ENCODE results near the gene ZNF438. TPM values are rescaled to one million over a fixed set of nuclear protein-coding genes. Genes with fewer than 3 reads are reported as not detected.

ZNF438 gene
- total and polyA plus RNA-seq, 2 of the 4 experiments (the other 2 are of a cell fraction) = 1.8 to 2.9 TPM

- peaks cover 4% of the 10 kb centered on the region for H3K9me3 ChIP-seq (ENCODE audit: control insufficient read depth, insufficient read depth, low read length)
- H3K9me1 ChIP-seq (ENCODE audit: insufficient read depth, low read length) = no peaks in the 10 kb centered on the region
- dilution Hi-C loops (cut with HindIII; ENCODE audit: low sequenced_read_pairs, unreplicated experiment) = no loop called here
- no peak overlapping the region for H2AK9ac ChIP-seq (replicated peaks; ENCODE audit: low read depth, low read length, poor library complexity)
- no TSS peak for BruUV-seq (replicated peaks)
- H2AFZ ChIP-seq (replicated peaks; ENCODE audit: low read length, poor library complexity) = no peak overlapping the region
- H4K5ac ChIP-seq (ENCODE audit: low read depth, low read length) = no peak overlapping the region
- H2BK5ac ChIP-seq (ENCODE audit: low read depth, low read length, poor library complexity, severe bottlenecking) = no peak overlapping the region
- no peaks in the 10 kb centered on the region for H3K36me3 ChIP-seq (ENCODE audit: control insufficient read depth, insufficient read depth, low read length)
- in situ Hi-C loops (cut with MboI; ENCODE audit: low sequenced_read_pairs) = no loop called here
- H3K56ac ChIP-seq (ENCODE audit: extremely low read depth, insufficient read depth, low read length) = no peak overlapping the region
- POLR2A ChIA-PET (ENCODE audit: unreplicated experiment) = no interaction called here
- peaks cover 3 to 32% of the 10 kb centered on the region in 2 experiments; a peak in 3 of 4 replicates for H3K79me1 ChIP-seq (ENCODE audit: low read depth in 1 of 2, low read length in 2 of 2)
- H3K23ac ChIP-seq (ENCODE audit: low read depth, low read length) = no peak overlapping the region
- DNase-seq (no peak), ATAC-seq (ENCODE audit: low read depth) (no peak)
- H2BK15ac ChIP-seq (ENCODE audit: low read depth, low read length) = peak overlapping the region; percentile 58; the same call in 2 of the 3 replicates
- peak overlapping the region; percentile 32; the same call in 1 of the 2 replicates for H4K91ac ChIP-seq (ENCODE audit: insufficient read depth, low read depth, low read length)
- no peak overlapping the region for H3K9ac ChIP-seq (ENCODE audit: low read depth, low read length)
- peak overlapping the region; percentile 42; the same call in 1 of the 2 replicates for H2BK20ac ChIP-seq (ENCODE audit: low read depth, low read length)
- H3K18ac ChIP-seq (ENCODE audit: low read depth, low read length) = no peak overlapping the region
- no peak overlapping the region for H3K4me2 ChIP-seq (ENCODE audit: low read depth, low read length)
- CTCF ChIA-PET = no interaction called here
- no peak overlapping the region; the same call in 1 of the 2 replicates for H3K14ac ChIP-seq (replicated peaks; ENCODE audit: low read depth, low read length)
- no peak overlapping the region; the same call in 1 of the 2 replicates for H3K4ac ChIP-seq (ENCODE audit: low read depth, low read length)
- H3K4me1 ChIP-seq (ENCODE audit: control insufficient read depth, insufficient read depth, low read length) = no peaks in the 10 kb centered on the region
- no peaks in the 10 kb centered on the region for H3K27me3 ChIP-seq (ENCODE audit: control insufficient read depth, insufficient read depth, low read length)
- H3K4me3 ChIP-seq (ENCODE audit: insufficient read depth, low read depth, low read length) = no peak overlapping the region
- no peak overlapping the region for H2AK5ac ChIP-seq (ENCODE audit: low read depth, low read length)
- H4K20me1 ChIP-seq (ENCODE audit: insufficient read depth, low read length) = no peaks in the 10 kb centered on the region
- H3K27ac ChIP-seq (ENCODE audit: insufficient read depth, low read length) = no peak overlapping the region
- WGBS, 2 experiments (ENCODE audit: extremely low coverage in 2 of 2, insufficient read length in 1 of 2) = 67% methylated on average over 1 of the region's 4 CpGs; no CpG with 5 or more reads in 1 of the 2 experiments
- TF ChIP-seq CHD1 (IDR thresholded peaks at IDR 0.05; ENCODE audit: low read depth, low read length) = no peak
- no peak for TF ChIP-seq POLR2A (IDR thresholded peaks at IDR 0.05; ENCODE audit: low read depth, low read length)
- TF ChIP-seq MAFK (IDR thresholded peaks at IDR 0.05; ENCODE audit: low read depth, low read length) = no peak
- no peak for TF ChIP-seq BHLHE40 (IDR thresholded peaks at IDR 0.05; ENCODE audit: low read depth, low read length)
- TF ChIP-seq, protein P1, sequence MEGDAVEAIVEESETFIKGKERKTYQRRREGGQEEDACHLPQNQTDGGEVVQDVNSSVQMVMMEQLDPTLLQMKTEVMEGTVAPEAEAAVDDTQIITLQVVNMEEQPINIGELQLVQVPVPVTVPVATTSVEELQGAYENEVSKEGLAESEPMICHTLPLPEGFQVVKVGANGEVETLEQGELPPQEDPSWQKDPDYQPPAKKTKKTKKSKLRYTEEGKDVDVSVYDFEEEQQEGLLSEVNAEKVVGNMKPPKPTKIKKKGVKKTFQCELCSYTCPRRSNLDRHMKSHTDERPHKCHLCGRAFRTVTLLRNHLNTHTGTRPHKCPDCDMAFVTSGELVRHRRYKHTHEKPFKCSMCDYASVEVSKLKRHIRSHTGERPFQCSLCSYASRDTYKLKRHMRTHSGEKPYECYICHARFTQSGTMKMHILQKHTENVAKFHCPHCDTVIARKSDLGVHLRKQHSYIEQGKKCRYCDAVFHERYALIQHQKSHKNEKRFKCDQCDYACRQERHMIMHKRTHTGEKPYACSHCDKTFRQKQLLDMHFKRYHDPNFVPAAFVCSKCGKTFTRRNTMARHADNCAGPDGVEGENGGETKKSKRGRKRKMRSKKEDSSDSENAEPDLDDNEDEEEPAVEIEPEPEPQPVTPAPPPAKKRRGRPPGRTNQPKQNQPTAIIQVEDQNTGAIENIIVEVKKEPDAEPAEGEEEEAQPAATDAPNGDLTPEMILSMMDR (conservative IDR thresholded peaks at IDR 0.05; ENCODE audit: low read depth, low read length) = no peak
- TF ChIP-seq MAZ (IDR thresholded peaks at IDR 0.05; ENCODE audit: borderline replicate concordance, low read depth, low read length) = no peak
- TF ChIP-seq NFE2L2 (IDR thresholded peaks at IDR 0.05; ENCODE audit: low read depth, low read length) = no peak
- intact Hi-C loops (cut with micrococcal nuclease) = no loop called here
- no peak overlapping the region for H4K8ac ChIP-seq (ENCODE audit: low read depth in 2 of 2, low read length in 2 of 2)
- peak overlapping the region; percentile 37 for H2BK120ac ChIP-seq (ENCODE audit: low read depth, low read length)
These were observed 39.0 kb downstream of the ZNF438 start for GRCh38 chr10:30992681-30993080.
